GM12878 (cell line): Measurements from ENCODE around the gene CCDC34. TPM values are rescaled to one million over a fixed set of nuclear protein-coding genes. Genes with fewer than 3 reads are reported as not detected.

Experiments used
- ATAC-seq: fragments of 200-7000 bp; cut with Tn5 transposase; 3 replicates; pipeline ENCODE4 v1.9.1; 2020; ENCODE audit warnings: mild to moderate bottlenecking, moderate library complexity
- BruUV-seq: library from RNA; stranded (reverse); fragments of 400-500 nt; replicated peaks from 2 replicates; lab custom pipeline; 2021; lab: Mats Ljungman, UMichigan
- CTCF ChIA-PET: fragments of 300-600 bp; sonication (Branson Sonifier 250); formaldehyde crosslinking; extraction: SDS; loops from one replicate; lab custom pipeline; 2021; ENCODE audit warnings: inconsistent platforms; lab: Yijun Ruan, JAX
- POLR2A ChIA-PET: fragments of 350-600 bp; formaldehyde crosslinking; extraction: SDS; loops from one replicate; lab custom pipeline; 2021; ENCODE audit warnings: inconsistent platforms; lab: Charles Lee
- RAD21 ChIA-PET: fragments of 300-600 bp; sonication (Branson Sonifier 250); formaldehyde crosslinking; loops from one replicate; lab custom pipeline; 2023; ENCODE audit warnings: antibody characterized with exemption; ENCODE audit not compliant: unreplicated experiment; lab: Charles Lee
- SMC1A ChIA-PET: fragments of 300-600 bp; sonication (Branson Sonifier 250); formaldehyde crosslinking; loops from one replicate; lab custom pipeline; 2023; ENCODE audit not compliant: unreplicated experiment, uncharacterized antibody; lab: Charles Lee
- DNase-seq: peaks from one replicate; pipeline ENCODE4 v3.0.0-alpha.2; 2011; ENCODE audit warnings: low read depth, low spot score
- FAIRE-seq: peaks from 3 replicates; lab custom pipeline; 2011; peaks lifted over from hg19 to GRCh38; lab: Jason Lieb, UNC
- H2AFZ ChIP-seq: 2 replicates; pipeline ENCODE4 v1.6.0; 2011; ENCODE audit warnings: low read depth, low read length, control low read depth; ENCODE audit not compliant: control insufficient read depth
- H3K27ac ChIP-seq: 2 replicates; pipeline ENCODE4 v1.5.1; 2011; ENCODE audit warnings: control low read depth; ENCODE audit not compliant: control insufficient read depth, insufficient read depth
- H3K27me3 ChIP-seq, 2 experiments: replicated peaks in 1 of 2; 2 replicates each; pipeline versions ENCODE4 v1.6.0 to v1.6.1; 2011; ENCODE audit warnings: low read length in 1 of 2; ENCODE audit not compliant: control insufficient read depth in 2 of 2, insufficient read depth in 2 of 2
- H3K36me3 ChIP-seq, 2 experiments: 2 replicates each; pipeline ENCODE4 v1.5.1; 2011; ENCODE audit warnings: low read length in 1 of 2; ENCODE audit not compliant: control insufficient read depth in 2 of 2, insufficient read depth in 2 of 2
- H3K4me1 ChIP-seq: 2 replicates; pipeline ENCODE4 v1.6.1; 2011; ENCODE audit warnings: mild to moderate bottlenecking, low read length, moderate library complexity, mixed read lengths; ENCODE audit not compliant: control insufficient read depth, insufficient read depth
- H3K4me2 ChIP-seq: 2 replicates; pipeline ENCODE4 v1.6.0; 2011; ENCODE audit warnings: control low read depth; ENCODE audit not compliant: control insufficient read depth, insufficient read depth
- H3K4me3 ChIP-seq: fragments of 200-600 bp; sonication (generic); 2 replicates; pipeline ENCODE4 v1.5.1; 2016
- H3K79me2 ChIP-seq: 2 replicates; pipeline ENCODE4 v1.6.0; 2011; ENCODE audit warnings: low read length; ENCODE audit not compliant: control insufficient read depth, insufficient read depth
- H3K9ac ChIP-seq: 2 replicates; pipeline ENCODE4 v1.8.0; 2011; ENCODE audit warnings: low read length, control low read depth, mixed read lengths; ENCODE audit not compliant: control insufficient read depth, insufficient read depth
- H3K9me3 ChIP-seq: replicated peaks from 3 replicates; pipeline ENCODE4 v1.5.1; 2011; ENCODE audit warnings: mild to moderate bottlenecking, low read length; ENCODE audit not compliant: control insufficient read depth, insufficient read depth
- H4K20me1 ChIP-seq: 2 replicates; pipeline ENCODE4 v1.6.0; 2011; ENCODE audit not compliant: control insufficient read depth, insufficient read depth
- BMI1 ChIP-seq: fragments of 450-650 bp; IDR thresholded peaks from 2 replicates; pipeline ENCODE4 v1.6.1; 2016; ENCODE audit warnings: mild to moderate bottlenecking, moderate library complexity, borderline replicate concordance
- CBX5 ChIP-seq: sonication (generic); IDR thresholded peaks from 2 replicates; pipeline ENCODE4 v1.6.1; 2016; ENCODE audit warnings: low read depth, moderate library complexity, mild to moderate bottlenecking, inconsistent platforms
- DPF2 ChIP-seq: fragments of 450-650 bp; IDR thresholded peaks from 2 replicates; pipeline ENCODE4 v1.6.1; 2017; ENCODE audit warnings: mild to moderate bottlenecking
- EZH2 ChIP-seq: IDR thresholded peaks from 2 replicates; pipeline ENCODE4 v1.6.1; 2012; ENCODE audit warnings: low read depth, mild to moderate bottlenecking, control low read depth, inconsistent platforms, low read length, borderline replicate concordance; ENCODE audit not compliant: control insufficient read depth
- IKZF1 ChIP-seq: fragments of 450-650 bp; conservative IDR thresholded peaks from 2 replicates; pipeline ENCODE4 v1.6.1; 2017; ENCODE audit warnings: antibody characterized with exemption, mild to moderate bottlenecking
- IKZF2 ChIP-seq, 2 experiments: fragments of 450-650 bp; IDR thresholded peaks; 2 replicates each; pipeline ENCODE4 v1.6.1; 2017; ENCODE audit warnings: mild to moderate bottlenecking in 2 of 2, moderate library complexity in 2 of 2
- IRF3 ChIP-seq: fragments of 450-650 bp; IDR thresholded peaks from 2 replicates; pipeline ENCODE4 v1.6.1; 2014; ENCODE audit warnings: mild to moderate bottlenecking
- PAX5 ChIP-seq: IDR thresholded peaks from 2 replicates; pipeline ENCODE4 v1.6.1; 2011; ENCODE audit warnings: low read depth, low read length, borderline replicate concordance
- SREBF1 ChIP-seq: IDR thresholded peaks from 2 replicates; pipeline ENCODE4 v1.6.1; 2012; ENCODE audit warnings: mild to moderate bottlenecking, low read length
- SRF ChIP-seq, 2 experiments: IDR thresholded peaks; 2 replicates each; pipeline ENCODE4 v1.6.1; 2011; ENCODE audit warnings: low read depth in 2 of 2, low read length in 2 of 2, mild to moderate bottlenecking in 1 of 2, moderate library complexity in 1 of 2
- TCF12 ChIP-seq: IDR thresholded peaks from 2 replicates; pipeline ENCODE4 v1.6.1; 2011; ENCODE audit warnings: low read depth, mild to moderate bottlenecking, low read length
- ZBTB33 ChIP-seq: fragments of 450-650 bp; IDR thresholded peaks from 2 replicates; pipeline ENCODE4 v1.6.1; 2017; ENCODE audit warnings: mild to moderate bottlenecking
- WGBS: methylation state at CpG from one replicate; pipeline ENCODE4 v1.1.6; 2016; ENCODE audit warnings: low lambda C conversion rate; ENCODE audit not compliant: insufficient replicate concordance, insufficient coverage; ENCODE audit errors: missing lambda C conversion rate; 5-methylcytosine and 5-hydroxymethylcytosine counted together
- in situ Hi-C: fragments of 300-500 bp; cut with MboI; formaldehyde crosslinking; loops from 9 replicates; pipeline ENCODE4 v1.14.3; 2018; ENCODE audit warnings: mixed read lengths
- intact Hi-C: fragments of 100-400 bp; cut with micrococcal nuclease; formaldehyde crosslinking; loops from one replicate; pipeline ENCODE4 v1.14.2; 2022; ENCODE audit not compliant: unreplicated experiment
- polyA plus RNA-seq, 11 experiments: library from polyadenylated mRNA; depleted of rRNA in 4 of 11; unstranded in 6 of 11; stranded (reverse) in 5 of 11; fragments of >200 nt; fragmentation: Nextera tagmentation in 4 of 11; fragmentation: Illumina TruSeq in 1 of 11; extraction: Ambion mirVana in 4 of 11; extraction: Trizol in 1 of 11; gene quantifications; 1 replicate in 1 of 11; 2 replicates in 10 of 11; pipeline versions ENCODE4 v1.2.1 to v1.2.3, GENCODE V29; 2011 to 2016; ENCODE audit warnings: inconsistent platforms in 2 of 11, missing spikeins in 2 of 11, low read depth in 1 of 11
- total RNA-seq, 4 experiments: library from RNA; depleted of rRNA in 3 of 4; stranded (reverse); fragments of >200 nt in 3 of 4; fragmentation: Illumina TruSeq in 1 of 4; extraction: Trizol in 1 of 4; gene quantifications; 2 replicates each; pipeline versions ENCODE4 v1.2.1 to v1.2.3, GENCODE V29; 2013 to 2021

Gene CCDC34
- total and polyA plus RNA-seq, 10 of the 15 experiments (the other 5 are each of a cell fraction or from before 2014, with no cell fraction given) = 6.2 to 39.1 (median 14.6) TPM

DNA sequence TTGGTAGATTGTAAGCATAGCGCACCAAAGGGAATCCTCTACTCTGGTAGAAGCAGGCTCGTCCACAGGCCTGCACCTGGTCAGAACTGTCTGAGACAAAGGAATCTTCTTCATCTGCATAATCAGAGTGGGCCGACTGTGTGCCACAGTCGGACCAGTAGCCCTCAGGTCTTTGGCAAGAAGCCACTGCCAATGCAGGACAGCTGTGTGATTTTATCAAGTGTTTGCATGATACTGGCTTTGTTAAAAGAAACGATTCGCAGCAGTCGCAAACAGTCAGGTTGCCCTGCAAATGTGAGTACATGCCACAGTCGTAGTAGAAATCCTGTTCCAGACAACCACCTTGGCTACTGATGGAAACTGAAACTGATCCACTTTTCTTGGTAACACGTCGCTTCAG lies 4.9 kb upstream of the CCDC34 start:
- H3K27ac ChIP-seq = no peak overlapping the region
- no peak overlapping the region for H3K4me3 ChIP-seq
- FAIRE-seq = no peak
- intact Hi-C loops (no loop called here), in situ Hi-C loops (no loop called here)
- RAD21 ChIA-PET = no interaction called here
- H4K20me1 ChIP-seq = no peaks in the 10 kb centered on the region
- CTCF ChIA-PET = no interaction called here
- H3K9me3 ChIP-seq = no peaks in the 10 kb centered on the region
- no peak overlapping the region for H3K9ac ChIP-seq
- WGBS = 63% methylated on average over 10 of the region's 10 CpGs
- H3K4me1 ChIP-seq = peaks cover 3% of the 10 kb centered on the region; the same call in 1 of the 2 replicates
- H2AFZ ChIP-seq = no peak overlapping the region
- H3K36me3 ChIP-seq = no peaks in the 10 kb centered on the region
- H3K27me3 ChIP-seq = no peaks in the 10 kb centered on the region
- no peaks in the 10 kb centered on the region; the same call in 1 of the 2 replicates for H3K79me2 ChIP-seq
- SMC1A ChIA-PET = interaction anchor here (0.5 to 1.5 kb wide), 2 partner anchors 20 to 172 kb away, joined by 3 read pairs; no protein-coding TSS in a partner anchor
- POLR2A ChIA-PET = no interaction called here
- TF ChIP-seq SREBF1 (no peak), IKZF2 (IDR thresholded peaks at IDR 0.05) (no peak), PAX5 (no peak), IKZF1 (no peak), ZBTB33 (no peak), IRF3 (no peak), CBX5 (no peak), DPF2 (no peak), EZH2 (no peak), TCF12 (no peak), BMI1 (no peak), SRF (IDR thresholded peaks at IDR 0.05; ENCODE audit: low read depth in 2 of 2, low read length in 2 of 2) (no peak)
- no peak for ATAC-seq
- no TSS peak for BruUV-seq
- DNase-seq = no peak
- H3K4me2 ChIP-seq = no peak overlapping the region
